NT2/D1 (cell line): ENCODE data around the gene EPB41L3.

Experiments
- SUZ12 ChIP-seq: IDR thresholded peaks from 2 replicates; pipeline ENCODE4 v1.6.1; 2011; ENCODE audit not compliant: insufficient read length, insufficient read depth; ENCODE audit errors: extremely low read depth
- ZNF274 ChIP-seq: IDR thresholded peaks from 2 replicates; pipeline ENCODE4 v1.6.1; 2011; ENCODE audit warnings: mild to moderate bottlenecking, low read depth, low read length

DNA sequence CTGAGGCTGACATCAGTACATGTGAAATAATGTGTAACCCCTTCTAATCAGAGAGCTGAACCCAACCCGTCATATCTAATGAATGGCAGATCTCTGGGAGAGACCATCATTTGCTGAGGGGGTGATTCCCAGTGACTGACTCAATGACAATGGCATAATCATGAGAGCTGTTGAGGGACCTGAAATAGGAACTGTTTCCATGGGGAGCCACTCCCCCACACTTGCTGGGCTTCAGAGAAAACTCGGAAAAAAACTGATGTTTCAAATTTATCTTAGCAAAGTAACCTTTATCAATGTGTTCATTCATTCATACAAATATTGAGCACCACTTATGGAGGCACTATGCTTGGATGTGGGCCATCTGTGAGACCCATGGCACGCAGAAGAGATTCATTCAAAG is 154.9 kb downstream of the EPB41L3 start:
- TF ChIP-seq ZNF274 (no peak), SUZ12 (no peak)
